Measurements from ENCODE around the gene KLC1.
"Not testable (repeated sequence)": the region's sequence is repeated elsewhere in the genome, so short reads cannot be mapped to it uniquely, and the experiment has no call there.

Gene KLC1

DNA sequence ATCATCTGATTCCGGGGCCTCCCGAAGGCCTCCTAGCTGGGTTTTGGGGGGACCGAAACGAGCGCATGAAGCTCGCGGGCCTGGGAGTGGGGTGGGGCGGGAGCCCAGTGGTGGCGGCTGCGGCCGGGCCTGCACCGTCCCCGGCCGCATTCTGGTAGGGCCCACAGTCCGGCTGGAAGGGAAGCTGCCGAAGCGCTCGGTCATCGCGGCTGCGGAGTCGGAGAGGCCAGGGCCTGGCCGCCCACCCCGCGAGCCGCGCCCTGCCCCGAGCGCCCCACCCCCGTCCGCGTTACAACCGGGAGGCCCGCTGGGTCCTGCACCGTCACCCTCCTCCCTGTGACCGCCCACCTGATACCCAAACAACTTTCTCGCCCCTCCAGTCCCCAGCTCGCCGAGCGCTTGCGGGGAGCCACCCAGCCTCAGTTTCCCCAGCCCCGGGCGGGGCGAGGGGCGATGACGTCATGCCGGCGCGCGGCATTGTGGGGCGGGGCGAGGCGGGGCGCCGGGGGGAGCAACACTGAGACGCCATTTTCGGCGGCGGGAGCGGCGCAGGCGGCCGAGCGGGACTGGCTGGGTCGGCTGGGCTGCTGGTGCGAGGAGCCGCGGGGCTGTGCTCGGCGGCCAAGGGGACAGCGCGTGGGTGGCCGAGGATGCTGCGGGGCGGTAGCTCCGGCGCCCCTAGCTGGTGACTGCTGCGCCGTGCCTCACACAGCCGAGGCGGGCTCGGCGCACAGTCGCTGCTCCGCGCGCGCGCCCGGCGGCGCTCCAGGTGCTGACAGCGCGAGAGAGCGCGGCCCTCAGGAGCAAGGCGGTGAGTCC, at the start of gene KLC1:
Gene KLC1, plus strand, starts transcription at position 528 of the 819 bp plus-strand sequence. CDS start 25,354 bp downstream, outside the sequence.
- no peaks in the 10 kb centered on the region for H3K36me3 Mint-ChIP-seq
- H3K4me1 Mint-ChIP-seq (ENCODE audit: low read depth), result peaks cover 36% of the 10 kb centered on the region
- H3K4me3 Mint-ChIP-seq, result peak within 1 kb of the TSS; percentile 90
- H3K27ac Mint-ChIP-seq, result peak within 1 kb of the TSS; percentile 87
- no peaks in the 10 kb centered on the region for H3K27me3 Mint-ChIP-seq
- H3K9me3 Mint-ChIP-seq (ENCODE audit: low read depth), result no peaks in the 10 kb centered on the region

DNA sequence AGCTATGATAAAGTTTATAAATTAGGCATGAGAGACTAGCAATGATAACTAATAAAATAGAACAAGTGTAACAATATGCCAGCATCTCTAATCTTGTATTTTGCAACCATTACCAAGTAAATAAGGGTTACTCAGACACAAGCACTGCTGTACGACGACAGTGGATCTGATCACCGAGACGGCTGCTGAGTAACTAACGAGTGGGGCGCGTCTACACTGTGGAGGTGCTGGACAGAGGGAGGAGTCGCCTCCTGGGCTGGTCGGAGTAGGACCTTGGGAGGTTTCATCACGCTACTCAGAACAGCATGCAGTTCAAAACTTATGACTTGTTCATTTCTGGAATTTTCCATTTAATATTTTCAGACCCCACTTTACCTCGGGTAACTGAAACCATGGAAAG, 47.8 kb upstream of the KLC1 start:
- Mint-ChIP-seq H3K9me3 (ENCODE audit: low read depth) (no peaks in the 10 kb centered on the region), H3K36me3 (peaks cover 5% of the 10 kb centered on the region), H3K27me3 (no peaks in the 10 kb centered on the region), H3K4me1 (ENCODE audit: low read depth) (no peaks in the 10 kb centered on the region), H3K4me3 (no peak overlapping the region), H3K27ac (no peak overlapping the region)

- Mint-ChIP-seq H3K4me1 (ENCODE audit: low read depth) (peaks cover 1% of the 10 kb centered on the region), H3K27ac (no peak overlapping the region), H3K27me3 (no peaks in the 10 kb centered on the region), H3K36me3 (peaks cover 5% of the 10 kb centered on the region), H3K9me3 (ENCODE audit: low read depth) (no peaks in the 10 kb centered on the region), H3K4me3 (no peak overlapping the region)
Observed at GRCh38 chr14:103581954-103582703, 46.9 kb upstream of the KLC1 start.

- Mint-ChIP-seq H3K27ac (no peak overlapping the region), H3K9me3 (ENCODE audit: low read depth) (no peaks in the 10 kb centered on the region), H3K4me1 (ENCODE audit: low read depth) (peaks cover 1% of the 10 kb centered on the region), H3K36me3 (peaks cover 5% of the 10 kb centered on the region), H3K27me3 (no peaks in the 10 kb centered on the region), H3K4me3 (no peak overlapping the region)
Observed at GRCh38 chr14:103584326-103584915, 44.6 kb upstream of the KLC1 start.

GRCh38 chr14:103593577-103593976, 35.4 kb upstream of the KLC1 start:
- Mint-ChIP-seq H3K27ac (no peak overlapping the region), H3K4me3 (no peak overlapping the region), H3K9me3 (ENCODE audit: low read depth) (no peaks in the 10 kb centered on the region), H3K4me1 (ENCODE audit: low read depth) (no peaks in the 10 kb centered on the region), H3K36me3 (no peaks in the 10 kb centered on the region), H3K27me3 (no peaks in the 10 kb centered on the region)

DNA sequence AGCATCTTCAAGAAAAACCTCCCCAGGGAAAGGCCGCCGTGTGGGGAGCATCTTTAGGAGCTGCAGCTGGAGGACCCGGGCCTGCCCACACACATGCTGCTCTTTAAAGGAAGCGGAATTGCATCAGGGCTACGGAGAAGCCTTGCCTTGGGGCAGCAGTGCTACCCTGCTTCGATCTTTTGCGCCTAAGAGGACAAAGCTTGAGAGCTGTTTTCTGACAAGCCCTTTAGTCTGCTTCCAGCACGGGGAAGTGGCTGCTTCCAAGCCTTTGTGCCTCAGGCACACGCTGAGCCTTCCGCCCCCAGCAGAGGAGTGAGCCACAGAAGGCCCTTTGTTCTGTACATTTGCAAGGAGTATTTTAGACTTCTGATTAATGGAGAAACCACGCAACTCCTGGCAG, 34.7 kb upstream of the KLC1 start:
- no peaks in the 10 kb centered on the region for H3K36me3 Mint-ChIP-seq
- no peak overlapping the region for H3K4me3 Mint-ChIP-seq
- no peaks in the 10 kb centered on the region for H3K9me3 Mint-ChIP-seq (ENCODE audit: low read depth)
- H3K4me1 Mint-ChIP-seq (ENCODE audit: low read depth), result no peaks in the 10 kb centered on the region
- H3K27me3 Mint-ChIP-seq, result no peaks in the 10 kb centered on the region
- no peak overlapping the region for H3K27ac Mint-ChIP-seq

DNA sequence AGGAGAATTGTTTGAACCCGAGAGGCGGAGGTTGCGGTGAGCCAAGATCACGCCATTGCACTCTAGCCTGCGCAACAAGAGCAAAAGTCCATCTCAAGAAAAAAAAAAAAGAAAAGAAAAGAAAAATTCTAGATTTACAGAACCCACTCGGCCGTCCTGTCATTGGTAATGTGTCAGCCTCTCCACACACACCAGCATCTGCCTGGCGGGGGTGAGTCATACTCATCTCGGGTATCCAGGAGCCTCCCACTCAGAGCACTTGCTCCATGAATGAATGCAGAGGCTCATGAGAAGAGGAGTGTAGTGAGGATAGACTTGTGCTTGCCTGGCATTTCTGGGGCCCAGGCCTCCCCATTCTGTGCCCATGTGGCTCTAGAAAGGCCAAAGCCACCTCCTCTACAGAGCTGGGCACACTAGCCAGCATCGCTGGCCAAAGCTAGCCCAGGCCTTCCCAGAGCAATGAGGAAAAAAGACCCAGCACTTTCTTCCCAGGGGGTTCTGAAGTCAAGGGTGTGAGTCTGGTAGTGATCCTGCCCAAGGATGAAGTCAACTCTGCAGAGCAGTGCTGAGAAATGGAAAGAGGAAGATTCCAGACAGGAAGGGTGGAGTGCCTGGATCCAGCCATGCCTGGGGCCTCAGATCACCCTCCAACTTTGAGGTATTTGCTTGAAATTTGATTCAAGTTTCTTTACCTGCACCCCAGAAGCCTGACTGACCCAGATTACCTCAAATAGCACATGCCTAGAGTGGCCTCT, 31.2 kb upstream of the KLC1 start:
- Mint-ChIP-seq H3K36me3 (no peaks in the 10 kb centered on the region), H3K9me3 (ENCODE audit: low read depth) (no peaks in the 10 kb centered on the region), H3K27ac (no peak overlapping the region), H3K27me3 (no peaks in the 10 kb centered on the region), H3K4me1 (ENCODE audit: low read depth) (no peaks in the 10 kb centered on the region), H3K4me3 (no peak overlapping the region)

GRCh38 chr14:103600503-103600902, 28.5 kb upstream of the KLC1 start:
- Mint-ChIP-seq H3K9me3 (ENCODE audit: low read depth) (no peaks in the 10 kb centered on the region), H3K4me3 (no peak overlapping the region), H3K27ac (no peak overlapping the region), H3K36me3 (no peaks in the 10 kb centered on the region), H3K4me1 (ENCODE audit: low read depth) (no peaks in the 10 kb centered on the region), H3K27me3 (no peaks in the 10 kb centered on the region)

DNA sequence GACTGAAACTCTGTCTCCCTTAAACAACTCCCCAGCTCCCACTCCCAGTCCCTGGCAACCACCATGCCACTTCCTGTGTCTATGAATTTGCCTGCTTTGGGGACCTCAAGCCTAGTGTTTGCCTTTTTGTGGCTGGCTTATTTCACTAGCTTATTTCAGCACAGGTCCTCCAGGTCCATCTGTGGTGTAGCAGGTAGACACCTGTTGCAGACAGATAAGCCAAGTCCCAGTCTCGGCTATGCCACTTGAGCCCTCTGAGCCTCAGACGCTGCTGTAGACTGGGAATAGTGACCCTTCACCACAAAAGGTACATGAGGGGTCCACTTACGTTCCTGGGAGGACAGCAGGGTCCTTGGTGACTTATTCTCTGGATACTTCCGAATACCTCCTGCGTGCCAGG, 24.4 kb upstream of the KLC1 start:
- Mint-ChIP-seq H3K9me3 (ENCODE audit: low read depth) (no peaks in the 10 kb centered on the region), H3K4me1 (ENCODE audit: low read depth) (peaks cover 17% of the 10 kb centered on the region), H3K27ac (no peak overlapping the region), H3K36me3 (no peaks in the 10 kb centered on the region), H3K4me3 (no peak overlapping the region), H3K27me3 (peaks cover 3% of the 10 kb centered on the region)

GRCh38 chr14:103606963-103607668, 21.9 kb upstream of the KLC1 start:
- Mint-ChIP-seq H3K27ac (peak overlapping the region; percentile 34), H3K4me1 (ENCODE audit: low read depth) (peaks cover 17% of the 10 kb centered on the region), H3K4me3 (peak overlapping the region; percentile 87), H3K27me3 (peaks cover 3% of the 10 kb centered on the region), H3K9me3 (ENCODE audit: low read depth) (no peaks in the 10 kb centered on the region), H3K36me3 (no peaks in the 10 kb centered on the region)

DNA sequence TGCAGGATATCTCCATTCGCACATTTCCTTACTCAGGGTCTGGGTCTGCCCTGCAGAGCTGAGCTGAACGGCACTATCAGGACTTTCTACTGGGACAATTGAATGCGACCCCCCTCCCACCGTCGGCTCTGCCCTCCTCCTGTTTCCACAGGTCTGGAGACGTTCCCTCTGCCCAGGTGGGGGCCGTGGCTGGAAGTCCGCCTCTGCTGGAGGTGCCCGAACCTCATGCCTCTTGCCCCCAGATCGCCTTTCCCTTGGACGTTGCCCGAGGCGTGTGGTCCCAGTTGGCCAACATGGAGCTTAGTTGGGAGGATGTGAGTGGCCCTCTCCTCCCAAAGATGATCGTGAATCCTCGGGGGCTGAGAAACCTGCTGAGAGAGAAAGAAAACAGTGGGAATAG, 21.2 kb upstream of the KLC1 start:
- Mint-ChIP-seq H3K27me3 (peaks cover 3% of the 10 kb centered on the region), H3K4me1 (ENCODE audit: low read depth) (peaks cover 17% of the 10 kb centered on the region), H3K4me3 (peak overlapping the region; percentile 87), H3K36me3 (no peaks in the 10 kb centered on the region), H3K9me3 (ENCODE audit: low read depth) (no peaks in the 10 kb centered on the region), H3K27ac (no peak overlapping the region)

DNA sequence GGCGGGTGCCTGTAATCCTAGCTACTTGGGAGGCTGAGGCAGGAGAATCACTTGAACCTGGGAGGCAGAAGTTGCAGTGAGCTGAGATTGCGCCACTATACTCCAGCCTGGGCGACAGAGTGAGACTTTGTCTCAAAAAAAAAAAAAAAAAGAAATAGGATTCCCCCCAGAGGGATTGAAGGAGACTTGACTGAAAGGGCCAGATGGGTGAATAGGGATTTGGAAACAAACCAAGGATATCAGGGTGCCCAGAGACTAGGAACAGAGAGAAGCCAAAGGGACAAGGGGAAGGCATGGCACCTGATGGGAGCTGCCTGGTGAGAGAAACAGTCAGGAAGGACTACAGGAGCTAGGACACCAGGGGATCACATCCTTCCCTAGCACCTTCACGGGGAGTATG, 19.9 kb upstream of the KLC1 start:
- not testable (repeated sequence) for H3K9me3 Mint-ChIP-seq (ENCODE audit: low read depth); H3K4me3 Mint-ChIP-seq; H3K36me3 Mint-ChIP-seq; H3K27me3 Mint-ChIP-seq; H3K27ac Mint-ChIP-seq
- peaks cover 17% of the 10 kb centered on the region for H3K4me1 Mint-ChIP-seq (ENCODE audit: low read depth)

GRCh38 chr14:103611215-103611614, 17.8 kb upstream of the KLC1 start:
- Mint-ChIP-seq H3K27ac (no peak overlapping the region), H3K4me3 (no peak overlapping the region), H3K27me3 (peaks cover 3% of the 10 kb centered on the region), H3K9me3 (ENCODE audit: low read depth) (no peaks in the 10 kb centered on the region), H3K4me1 (ENCODE audit: low read depth) (peaks cover 17% of the 10 kb centered on the region), H3K36me3 (no peaks in the 10 kb centered on the region)

- Mint-ChIP-seq H3K27me3 (peaks cover 3% of the 10 kb centered on the region), H3K9me3 (ENCODE audit: low read depth) (no peaks in the 10 kb centered on the region), H3K4me1 (ENCODE audit: low read depth) (no peaks in the 10 kb centered on the region), H3K27ac (no peak overlapping the region), H3K4me3 (no peak overlapping the region), H3K36me3 (no peaks in the 10 kb centered on the region)
Observed at GRCh38 chr14:103613517-103613916, 15.5 kb upstream of the KLC1 start.

Measured in activated naive CD8-positive, alpha-beta T cell (primary cell).